GM12874 (cell line): ENCODE results near the gene LBX2.

Experiments
- CTCF ChIP-seq: IDR thresholded peaks from 2 replicates; pipeline ENCODE4 v1.5.1; 2011; ENCODE audit warnings: low read depth, mild to moderate bottlenecking, control low read depth, low read length, moderate library complexity; ENCODE audit not compliant: insufficient read depth

LBX2 gene

GRCh38 chr2:74499267-74499939 lies at the start of gene LBX2:
TSS of gene LBX2 (minus strand) at chr2:74499603. CDS start at chr2:74499537, 66 bp downstream.
- TF ChIP-seq CTCF, result no peak

GRCh38 chr2:74548285-74548899 lies 49.0 kb upstream of the LBX2 start:
- no peak for TF ChIP-seq CTCF

- no peak for TF ChIP-seq CTCF
Measured at GRCh38 chr2:74546004-74546403, 46.6 kb upstream of the LBX2 start.

- TF ChIP-seq CTCF, result peak; percentile 28; the same call in 1 of the 2 replicates
Measured at GRCh38 chr2:74544634-74545033, 45.2 kb upstream of the LBX2 start.

GRCh38 chr2:74542978-74543377 lies 43.6 kb upstream of the LBX2 start:
- TF ChIP-seq CTCF, result no peak

GRCh38 chr2:74540291-74540690 lies 40.9 kb upstream of the LBX2 start:
- TF ChIP-seq CTCF, result no peak

GRCh38 chr2:74538881-74539339 lies 39.5 kb upstream of the LBX2 start:
- TF ChIP-seq CTCF, result no peak
